H1 (cell line): ENCODE results near the gene SRGAP3.

Source experiments
- CHD2 ChIP-seq: IDR thresholded peaks from 2 replicates; pipeline ENCODE4 v1.6.1; 2012; ENCODE audit warnings: low read length, improper control_type of control experiment
- CTCF ChIP-seq, 3 experiments: IDR thresholded peaks; 1 replicate in 2 of 3; 2 replicates in 1 of 3; pipeline versions ENCODE4 v1.5.1 to v1.6.1; 2011; ENCODE audit warnings: low read length in 3 of 3, mild to moderate bottlenecking in 3 of 3, inconsistent platforms in 2 of 3, low read depth in 1 of 3, moderate library complexity in 1 of 3; ENCODE audit not compliant: insufficient read depth in 1 of 3; ENCODE audit errors: control extremely low read depth in 1 of 3
- NRF1 ChIP-seq: IDR thresholded peaks from 2 replicates; pipeline ENCODE4 v1.6.1; 2011; ENCODE audit warnings: mild to moderate bottlenecking, low read depth, low read length, improper control_type of control experiment
- POLR2A ChIP-seq, 2 experiments: IDR thresholded peaks; 1 replicate in 1 of 2; 2 replicates in 1 of 2; pipeline ENCODE4 v1.6.1; 2011; ENCODE audit warnings: low read depth in 2 of 2, low read length in 2 of 2, mild to moderate bottlenecking in 2 of 2; ENCODE audit errors: control extremely low read depth in 1 of 2
- POLR2AphosphoS5 ChIP-seq: IDR thresholded peaks from 2 replicates; pipeline ENCODE4 v1.6.1; 2011; ENCODE audit warnings: low read depth, low read length
- RAD21 ChIP-seq, 2 experiments: IDR thresholded peaks in 1 of 2; conservative IDR thresholded peaks in 1 of 2; 2 replicates each; pipeline ENCODE4 v1.6.1; 2011; ENCODE audit warnings: low read depth in 2 of 2, low read length in 2 of 2, improper control_type of control experiment in 1 of 2, inconsistent platforms in 1 of 2, mild to moderate bottlenecking in 1 of 2, moderate library complexity in 1 of 2
- SP1 ChIP-seq: IDR thresholded peaks from 2 replicates; pipeline ENCODE4 v1.6.1; 2011; ENCODE audit warnings: low read depth, low read length
- TF ChIP-seq, protein P1 (sequence below): IDR thresholded peaks from 2 replicates; pipeline ENCODE4 v1.6.1; 2012; ENCODE audit warnings: low read length, inconsistent platforms

GRCh38 chr3:9196020-9196419 is 53.4 kb downstream of the SRGAP3 start:
- TF ChIP-seq CTCF (IDR thresholded peaks at IDR 0.05; ENCODE audit: control extremely low read depth in 1 of 3, insufficient read depth in 1 of 3, low read depth in 1 of 3, low read length in 3 of 3) (no peak), NRF1 (no peak), POLR2A (IDR thresholded peaks at IDR 0.05; ENCODE audit: control extremely low read depth in 1 of 2, low read depth in 2 of 2, low read length in 2 of 2) (no peak), RAD21 (IDR thresholded peaks at IDR 0.05 in 1 of 2, conservative IDR thresholded peaks at IDR 0.05 in 1 of 2; ENCODE audit: low read depth in 2 of 2, low read length in 2 of 2) (no peak), POLR2AphosphoS5 (no peak), SP1 (peak; percentile 39; the same call in 1 of the 2 replicates), CHD2 (no peak)
- TF ChIP-seq, protein P1, sequence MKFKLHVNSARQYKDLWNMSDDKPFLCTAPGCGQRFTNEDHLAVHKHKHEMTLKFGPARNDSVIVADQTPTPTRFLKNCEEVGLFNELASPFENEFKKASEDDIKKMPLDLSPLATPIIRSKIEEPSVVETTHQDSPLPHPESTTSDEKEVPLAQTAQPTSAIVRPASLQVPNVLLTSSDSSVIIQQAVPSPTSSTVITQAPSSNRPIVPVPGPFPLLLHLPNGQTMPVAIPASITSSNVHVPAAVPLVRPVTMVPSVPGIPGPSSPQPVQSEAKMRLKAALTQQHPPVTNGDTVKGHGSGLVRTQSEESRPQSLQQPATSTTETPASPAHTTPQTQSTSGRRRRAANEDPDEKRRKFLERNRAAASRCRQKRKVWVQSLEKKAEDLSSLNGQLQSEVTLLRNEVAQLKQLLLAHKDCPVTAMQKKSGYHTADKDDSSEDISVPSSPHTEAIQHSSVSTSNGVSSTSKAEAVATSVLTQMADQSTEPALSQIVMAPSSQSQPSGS, result no peak
